Activated CD4-positive, alpha-beta T cell treated with anti-CD3 and anti-CD28 coated beads, Interleukin-2, amount 10 ng/mL, durations not matched to agents 7 days and 5 days (primary cell): ENCODE results near the gene IL15RA. TPM values are rescaled to one million over a fixed set of nuclear protein-coding genes. Genes with fewer than 3 reads are reported as not detected.

Experiments
- CTCF ChIA-PET: fragments of 350-600 bp; sonication (Branson Sonifier 250); formaldehyde crosslinking; loops from one replicate; lab custom pipeline; 2021; ENCODE audit warnings: antibody characterized with exemption; lab: Charles Lee
- POLR2A ChIA-PET: fragments of 350-600 bp; sonication (Branson Sonifier 250); formaldehyde crosslinking; loops from one replicate; lab custom pipeline; 2021; ENCODE audit warnings: antibody characterized with exemption; lab: Charles Lee
- DNase-seq: peaks from one replicate; pipeline ENCODE4 v3.0.0-alpha.2; 2020
- H3K27ac Mint-ChIP-seq: one replicate; pipeline ENCODE4 v1.8.0; 2021; ENCODE audit warnings: mild to moderate bottlenecking, moderate library complexity, mixed read lengths
- H3K27me3 Mint-ChIP-seq: one replicate; pipeline ENCODE4 v1.8.0; 2021; ENCODE audit warnings: mixed read lengths
- H3K36me3 Mint-ChIP-seq: one replicate; pipeline ENCODE4 v1.8.0; 2021; ENCODE audit warnings: low read depth, mixed read lengths
- H3K4me1 Mint-ChIP-seq: one replicate; pipeline ENCODE4 v1.8.0; 2021; ENCODE audit warnings: mixed read lengths
- H3K4me3 Mint-ChIP-seq: one replicate; pipeline ENCODE4 v1.8.0; 2021; ENCODE audit warnings: mild to moderate bottlenecking, moderate library complexity, mixed read lengths
- H3K9me3 Mint-ChIP-seq: one replicate; pipeline ENCODE4 v1.8.0; 2021; ENCODE audit warnings: mixed read lengths
- total RNA-seq, 2 experiments: library from RNA; stranded (reverse); gene quantifications; one replicate each; pipeline ENCODE4 v1.2.3, GENCODE V29; 2021

IL15RA gene
- total RNA-seq, 2 experiments from 2014 or later = 16.1 to 16.5 TPM

DNA sequence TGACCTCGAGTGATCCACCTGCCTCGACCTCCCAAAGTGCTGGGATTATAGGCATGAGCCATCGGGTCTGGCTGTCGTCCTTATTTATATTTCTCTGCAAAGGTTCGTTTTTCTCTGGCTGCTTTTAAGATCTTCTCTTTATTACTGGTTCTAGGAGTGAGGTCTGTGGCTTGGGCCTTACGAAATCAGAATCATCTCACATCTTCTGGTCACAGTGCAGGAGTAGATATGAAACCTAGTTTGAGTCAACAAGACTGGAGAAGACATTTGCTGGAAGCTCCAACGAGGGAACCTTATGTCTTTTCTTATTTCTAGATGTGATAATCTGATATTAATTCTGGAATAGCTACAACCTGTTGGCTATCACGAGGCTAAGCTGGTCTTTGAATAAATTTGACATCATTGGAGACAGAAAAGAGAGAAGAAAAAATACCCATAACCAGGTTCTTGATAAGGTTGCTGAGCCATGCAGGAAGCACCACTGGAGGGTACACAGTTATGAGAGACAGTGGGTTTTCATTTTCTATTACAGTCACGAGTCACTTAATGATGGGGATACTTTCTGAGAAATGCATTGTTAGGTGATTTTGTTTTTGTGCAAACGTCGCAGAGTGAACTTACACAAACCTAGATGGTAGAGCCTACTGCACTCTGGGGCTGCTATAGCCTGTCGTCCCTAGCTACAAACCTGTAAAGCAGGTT, 25.6 kb upstream of the IL15RA start:
- POLR2A ChIA-PET = no interaction called here
- H3K27me3 Mint-ChIP-seq = peaks cover 7% of the 10 kb centered on the region
- CTCF ChIA-PET = no interaction called here
- peaks cover 5% of the 10 kb centered on the region for H3K36me3 Mint-ChIP-seq
- H3K4me1 Mint-ChIP-seq = peaks cover 43% of the 10 kb centered on the region
- H3K9me3 Mint-ChIP-seq = peaks cover 11% of the 10 kb centered on the region
- no peak overlapping the region for H3K4me3 Mint-ChIP-seq
- peak overlapping the region; percentile 20 for H3K27ac Mint-ChIP-seq
- no peak for DNase-seq

DNA sequence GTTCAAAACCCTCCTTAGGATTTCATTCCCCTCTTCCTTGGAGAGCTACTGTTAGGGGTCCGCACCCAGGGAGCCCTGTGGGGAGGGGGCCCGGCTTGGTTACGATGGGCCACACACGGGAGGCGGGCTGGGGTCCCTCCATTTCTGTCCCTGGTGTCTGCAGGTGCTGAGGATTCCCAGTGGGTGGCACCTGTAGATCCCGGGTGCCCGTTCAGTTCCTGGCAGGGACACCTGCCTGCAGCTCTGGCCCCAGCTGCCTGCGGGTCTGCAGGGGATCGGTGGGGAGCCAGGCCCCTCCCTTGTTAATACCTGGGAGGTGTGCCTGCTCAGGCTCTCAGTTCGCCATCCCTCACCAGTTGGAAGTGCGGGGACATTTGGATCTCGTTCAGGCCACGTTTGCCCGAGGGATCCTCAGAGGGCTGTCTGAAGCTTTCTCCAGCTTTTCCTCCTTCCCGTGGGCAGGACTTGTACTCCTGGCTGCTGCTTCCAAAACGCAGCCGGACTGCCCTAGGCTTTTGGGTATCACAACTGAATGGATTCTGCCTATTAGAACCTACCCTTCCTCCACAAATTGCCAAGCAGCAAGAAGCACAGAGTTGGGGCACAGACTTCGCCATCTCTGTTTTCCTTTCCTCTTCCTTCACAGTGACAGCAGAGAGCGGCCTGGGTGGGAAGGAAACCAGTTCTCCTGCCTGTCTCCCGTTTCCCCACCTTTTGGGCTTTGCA, 22.3 kb upstream of the IL15RA start:
- H3K4me3 Mint-ChIP-seq = no peak overlapping the region
- no peak for DNase-seq
- CTCF ChIA-PET = interaction anchor here (1.0 kb wide), 1 partner anchor 88 kb away, joined by 3 read pairs; no protein-coding TSS in a partner anchor

GRCh38 chr10:5996696-5997095, 19.4 kb upstream of the IL15RA start:
- H3K36me3 Mint-ChIP-seq = peaks cover 4% of the 10 kb centered on the region
- ChIA-PET POLR2A (no interaction called here), CTCF (interaction anchor here (0.6 kb wide), 1 partner anchor 18 kb away, joined by 3 read pairs; no protein-coding TSS in a partner anchor)
- no peak overlapping the region for H3K27ac Mint-ChIP-seq
- peaks cover 12% of the 10 kb centered on the region for H3K9me3 Mint-ChIP-seq
- H3K4me1 Mint-ChIP-seq = peaks cover 16% of the 10 kb centered on the region
- H3K4me3 Mint-ChIP-seq = no peak overlapping the region
- H3K27me3 Mint-ChIP-seq = peaks cover 23% of the 10 kb centered on the region
- no peak for DNase-seq

More for the DNA sequence above, 22.3 kb upstream of the IL15RA start:
- Mint-ChIP-seq H3K9me3 (no peaks in the 10 kb centered on the region), H3K27me3 (peaks cover 13% of the 10 kb centered on the region), H3K4me1 (peaks cover 38% of the 10 kb centered on the region), H3K36me3 (no peaks in the 10 kb centered on the region), H3K27ac (no peak overlapping the region)
- POLR2A ChIA-PET = no interaction called here

DNA sequence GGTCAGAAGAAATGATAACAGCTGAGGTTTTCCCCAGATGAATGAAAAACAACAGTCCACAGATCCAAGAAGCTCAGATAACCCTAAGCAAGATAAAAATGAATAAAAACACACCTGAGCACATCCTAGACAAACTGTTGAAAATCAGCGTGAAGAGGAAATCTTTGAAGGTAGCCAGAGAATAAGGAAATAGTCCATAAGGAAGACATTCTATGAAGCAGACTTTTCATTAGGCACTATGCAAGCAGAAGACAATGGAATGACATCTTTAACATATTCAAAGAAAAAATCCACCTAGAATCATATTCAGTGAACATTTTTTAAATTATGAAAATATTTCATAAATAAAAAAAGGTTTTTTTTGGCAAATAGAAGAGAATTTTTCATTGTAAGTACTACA, 15.1 kb upstream of the IL15RA start:
- H3K27ac Mint-ChIP-seq = no peak overlapping the region
- peaks cover 4% of the 10 kb centered on the region for H3K36me3 Mint-ChIP-seq
- DNase-seq = no peak
- peaks cover 18% of the 10 kb centered on the region for H3K27me3 Mint-ChIP-seq
- H3K4me1 Mint-ChIP-seq = peaks cover 10% of the 10 kb centered on the region
- POLR2A ChIA-PET = no interaction called here
- CTCF ChIA-PET = no interaction called here
- H3K9me3 Mint-ChIP-seq = peaks cover 19% of the 10 kb centered on the region
- H3K4me3 Mint-ChIP-seq = no peak overlapping the region

DNA sequence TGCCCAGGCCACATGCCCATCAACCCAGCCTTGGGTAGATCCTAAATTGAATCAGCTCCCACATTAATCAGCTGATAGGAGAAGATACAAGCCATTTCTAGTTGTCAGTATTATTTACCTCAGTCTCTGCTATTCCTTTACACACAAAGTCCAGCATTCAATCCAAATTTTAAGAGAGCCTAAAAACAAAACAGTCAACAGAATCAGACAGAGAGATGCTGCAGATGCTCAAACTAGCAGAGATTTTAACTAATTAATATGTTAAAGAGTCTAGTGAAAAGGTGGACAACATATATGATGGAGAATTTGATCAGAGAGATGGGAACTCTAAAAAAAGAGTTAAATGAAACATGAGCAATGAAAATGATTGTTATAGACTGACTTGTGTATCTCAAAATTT, 14.4 kb upstream of the IL15RA start:
- peaks cover 4% of the 10 kb centered on the region for H3K36me3 Mint-ChIP-seq
- CTCF ChIA-PET = interaction anchor here (0.6 kb wide), 1 partner anchor 167 kb away, joined by 5 read pairs; no protein-coding TSS in a partner anchor
- POLR2A ChIA-PET = no interaction called here

DNA sequence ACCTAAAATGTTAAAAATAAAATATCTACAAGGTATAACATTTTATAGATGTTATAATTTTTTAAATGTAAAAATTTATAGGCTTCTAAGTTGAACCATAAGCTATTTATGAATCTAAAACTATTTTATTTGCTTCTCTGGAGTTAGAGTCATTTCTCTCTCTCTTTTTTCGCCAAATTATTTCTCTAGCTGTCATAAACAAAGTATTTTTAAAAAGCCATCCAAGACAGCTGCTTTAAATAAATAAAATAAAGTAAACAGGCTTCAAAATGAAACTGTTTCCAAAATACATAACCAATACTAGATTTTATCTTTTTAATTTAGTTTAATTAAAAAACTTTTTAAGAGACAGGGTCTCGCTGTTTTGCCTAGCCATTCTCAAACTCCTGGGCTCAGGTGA, 12.4 kb upstream of the IL15RA start:
- no peak overlapping the region for H3K4me3 Mint-ChIP-seq
- DNase-seq = no peak
- CTCF ChIA-PET = no interaction called here
- H3K4me1 Mint-ChIP-seq = peaks cover 10% of the 10 kb centered on the region
- H3K27me3 Mint-ChIP-seq = peaks cover 16% of the 10 kb centered on the region
- peaks cover 4% of the 10 kb centered on the region for H3K36me3 Mint-ChIP-seq
- POLR2A ChIA-PET = no interaction called here
- peaks cover 19% of the 10 kb centered on the region for H3K9me3 Mint-ChIP-seq
- H3K27ac Mint-ChIP-seq = no peak overlapping the region

More for the DNA sequence above, 14.4 kb upstream of the IL15RA start:
- Mint-ChIP-seq H3K27ac (no peak overlapping the region), H3K4me3 (no peak overlapping the region), H3K27me3 (peaks cover 16% of the 10 kb centered on the region), H3K9me3 (peaks cover 19% of the 10 kb centered on the region), H3K4me1 (peaks cover 10% of the 10 kb centered on the region)
- DNase-seq = no peak

- peaks cover 14% of the 10 kb centered on the region for H3K27me3 Mint-ChIP-seq
- H3K36me3 Mint-ChIP-seq = peaks cover 4% of the 10 kb centered on the region
- H3K4me3 Mint-ChIP-seq = no peak overlapping the region
- DNase-seq = no peak
- H3K9me3 Mint-ChIP-seq = peaks cover 13% of the 10 kb centered on the region
- H3K4me1 Mint-ChIP-seq = peaks cover 10% of the 10 kb centered on the region
- ChIA-PET CTCF (interaction anchor here (0.9 to 1.2 kb wide), 2 partner anchors 9 to 30 kb away, joined by 3 read pairs; no protein-coding TSS in a partner anchor), POLR2A (no interaction called here)
- H3K27ac Mint-ChIP-seq = no peak overlapping the region
Measured at GRCh38 chr10:5988336-5988920, 11.1 kb upstream of the IL15RA start.

DNA sequence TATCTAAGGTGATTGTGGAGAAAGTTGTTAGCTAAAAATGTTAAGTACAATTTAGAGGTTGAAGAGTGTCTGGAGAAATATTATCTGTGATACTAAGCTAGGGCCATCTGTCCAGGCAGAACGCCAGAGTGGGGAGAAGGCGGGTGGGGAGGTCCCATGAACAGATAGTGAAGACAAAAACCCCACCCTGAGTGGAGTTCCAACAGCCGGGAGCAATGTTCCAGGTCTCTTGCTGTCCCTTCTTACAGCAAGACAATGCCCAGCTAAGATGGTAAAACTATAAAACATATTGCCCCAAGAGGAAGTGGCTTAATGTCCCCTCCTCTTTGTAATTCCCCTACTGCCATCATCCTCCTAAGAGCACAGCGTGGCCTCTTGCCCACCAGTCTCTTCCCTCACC, 10.4 kb upstream of the IL15RA start:
- POLR2A ChIA-PET = no interaction called here
- H3K36me3 Mint-ChIP-seq = peaks cover 4% of the 10 kb centered on the region

DNA sequence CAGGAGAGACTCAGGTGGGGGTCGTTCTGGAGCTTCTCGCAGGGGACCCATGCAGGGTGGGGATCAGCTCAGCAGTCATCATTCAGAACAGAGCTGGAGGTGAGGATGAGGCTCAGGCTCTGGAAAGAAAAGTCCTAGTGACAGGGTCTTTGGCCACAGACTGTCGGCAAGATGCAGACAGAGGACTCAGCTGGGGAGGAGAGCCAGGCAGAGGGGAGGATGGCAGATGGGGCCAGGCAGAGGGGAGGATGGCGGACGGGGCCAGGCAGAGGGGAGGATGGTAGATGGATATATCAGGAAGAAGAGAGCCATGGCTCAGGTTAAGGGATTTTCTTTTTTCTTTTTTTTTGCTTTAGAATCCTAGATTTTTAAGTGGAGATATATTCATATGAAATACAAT, 7.7 kb upstream of the IL15RA start:
- ChIA-PET POLR2A (no interaction called here), CTCF (no interaction called here)
- no peaks in the 10 kb centered on the region for H3K36me3 Mint-ChIP-seq
- peaks cover 1% of the 10 kb centered on the region for H3K27me3 Mint-ChIP-seq
- H3K27ac Mint-ChIP-seq = no peak overlapping the region
- H3K9me3 Mint-ChIP-seq = no peaks in the 10 kb centered on the region
- H3K4me3 Mint-ChIP-seq = no peak overlapping the region
- peaks cover 10% of the 10 kb centered on the region for H3K4me1 Mint-ChIP-seq
- no peak for DNase-seq

More for the DNA sequence above, 10.4 kb upstream of the IL15RA start:
- CTCF ChIA-PET = interaction anchor here (0.9 to 1.2 kb wide), 2 partner anchors 10 to 30 kb away, joined by 3 read pairs; no protein-coding TSS in a partner anchor
- H3K27ac Mint-ChIP-seq = no peak overlapping the region
- H3K27me3 Mint-ChIP-seq = peaks cover 12% of the 10 kb centered on the region
- peaks cover 13% of the 10 kb centered on the region for H3K9me3 Mint-ChIP-seq
- no peak for DNase-seq
- H3K4me3 Mint-ChIP-seq = no peak overlapping the region
- peaks cover 10% of the 10 kb centered on the region for H3K4me1 Mint-ChIP-seq

DNA sequence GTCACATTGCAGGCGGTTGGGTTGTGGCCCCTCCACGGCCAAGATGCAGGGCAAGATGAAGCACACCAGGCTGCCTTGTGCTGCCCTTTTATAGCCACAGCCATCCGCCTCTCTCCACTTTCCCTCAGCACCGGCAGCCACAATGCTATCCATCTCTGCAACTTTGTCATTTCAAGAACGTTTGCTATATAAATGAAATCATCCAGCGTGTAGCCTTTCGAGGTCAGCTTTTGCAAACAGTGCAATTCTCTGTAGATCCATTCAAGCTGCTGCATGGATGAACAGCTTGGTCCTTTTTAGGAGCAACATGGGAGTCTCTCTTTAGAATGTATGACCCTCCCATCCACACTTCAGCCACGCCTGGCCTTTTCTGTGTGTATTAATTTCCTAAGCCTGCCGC, 6.4 kb upstream of the IL15RA start:
- no peaks in the 10 kb centered on the region for H3K9me3 Mint-ChIP-seq
- H3K27ac Mint-ChIP-seq = no peak overlapping the region
- peaks cover 4% of the 10 kb centered on the region for H3K27me3 Mint-ChIP-seq
- ChIA-PET CTCF (interaction anchor here (0.5 to 0.8 kb wide), 2 partner anchors 36 to 364 kb away, joined by 3 to 4 read pairs; no protein-coding TSS in a partner anchor), POLR2A (no interaction called here)
- H3K36me3 Mint-ChIP-seq = no peaks in the 10 kb centered on the region
- peaks cover 10% of the 10 kb centered on the region for H3K4me1 Mint-ChIP-seq
- no peak overlapping the region for H3K4me3 Mint-ChIP-seq
- no peak for DNase-seq

DNA sequence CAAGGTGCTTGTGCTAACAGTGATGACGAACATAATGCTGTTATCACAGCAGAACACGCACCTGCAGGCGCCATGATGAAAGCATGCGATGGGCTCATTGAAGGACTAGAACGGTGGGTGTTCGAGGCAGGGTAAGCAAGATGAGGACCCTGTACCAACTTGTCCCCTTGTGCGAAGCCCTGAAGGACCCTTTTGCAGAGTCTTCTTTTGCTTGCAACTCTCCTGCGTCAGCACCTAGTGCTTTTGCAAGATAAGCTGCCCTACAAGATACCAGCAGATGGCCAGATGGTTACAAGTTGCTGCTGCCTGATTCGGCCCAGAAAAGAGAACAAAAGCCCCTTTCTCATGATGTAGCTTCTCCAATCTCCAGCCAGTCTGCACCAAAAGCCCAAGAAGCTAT, 4.2 kb upstream of the IL15RA start:
- CTCF ChIA-PET = interaction anchor here (0.6 kb wide), 1 partner anchor 310 kb away, joined by 3 read pairs; no protein-coding TSS in a partner anchor
- H3K36me3 Mint-ChIP-seq = peaks cover under 1% of the 10 kb centered on the region
- POLR2A ChIA-PET = no interaction called here

GRCh38 chr10:5978230-5978489, 817 bp upstream of the IL15RA start:
- Mint-ChIP-seq H3K9me3 (no peaks in the 10 kb centered on the region), H3K27me3 (peaks cover 3% of the 10 kb centered on the region), H3K27ac (peak overlapping the region; percentile 93), H3K4me3 (peak overlapping the region; percentile 91), H3K36me3 (peaks cover 5% of the 10 kb centered on the region), H3K4me1 (peaks cover 20% of the 10 kb centered on the region)
- POLR2A ChIA-PET = no interaction called here
- no peak for DNase-seq
- CTCF ChIA-PET = interaction anchor here (0.7 to 1.3 kb wide), 3 partner anchors 19 to 355 kb away, joined by 3 to 4 read pairs (median 3); no protein-coding TSS in a partner anchor

More for the DNA sequence above, 4.2 kb upstream of the IL15RA start:
- no peak for DNase-seq
- Mint-ChIP-seq H3K27ac (no peak overlapping the region), H3K27me3 (peaks cover 4% of the 10 kb centered on the region), H3K4me1 (peaks cover 3% of the 10 kb centered on the region), H3K4me3 (no peak overlapping the region), H3K9me3 (no peaks in the 10 kb centered on the region)
